GM12872 (cell line): ENCODE data around the gene ITCH.

Source experiments
- TF ChIP-seq, protein P1 (sequence below): IDR thresholded peaks from 3 replicates; pipeline ENCODE4 v1.5.1; 2011; ENCODE audit warnings: low read depth, mild to moderate bottlenecking, low read length, moderate library complexity; ENCODE audit not compliant: insufficient read depth

The ITCH gene

DNA sequence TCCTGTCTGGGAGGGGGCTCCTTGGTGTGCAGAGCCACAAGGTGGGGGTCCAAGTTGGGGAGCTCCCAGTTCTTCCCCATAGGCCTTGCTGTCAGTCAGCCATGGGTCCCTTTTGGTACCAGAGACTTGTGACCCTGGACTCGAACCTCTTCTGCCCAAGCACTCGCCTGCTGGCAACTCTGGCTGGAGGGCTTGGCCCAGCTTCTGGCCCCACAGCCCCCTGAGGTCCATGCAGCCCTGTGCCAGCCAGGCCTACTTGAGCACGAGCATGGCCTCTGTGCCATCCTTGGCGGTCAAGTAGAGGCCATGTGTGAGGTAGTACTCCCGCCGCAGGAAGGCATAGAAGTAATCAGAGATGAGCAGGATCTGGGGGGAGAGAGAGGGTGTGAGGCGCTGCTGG is 197.5 kb downstream of the ITCH start:
- TF ChIP-seq, protein P1, sequence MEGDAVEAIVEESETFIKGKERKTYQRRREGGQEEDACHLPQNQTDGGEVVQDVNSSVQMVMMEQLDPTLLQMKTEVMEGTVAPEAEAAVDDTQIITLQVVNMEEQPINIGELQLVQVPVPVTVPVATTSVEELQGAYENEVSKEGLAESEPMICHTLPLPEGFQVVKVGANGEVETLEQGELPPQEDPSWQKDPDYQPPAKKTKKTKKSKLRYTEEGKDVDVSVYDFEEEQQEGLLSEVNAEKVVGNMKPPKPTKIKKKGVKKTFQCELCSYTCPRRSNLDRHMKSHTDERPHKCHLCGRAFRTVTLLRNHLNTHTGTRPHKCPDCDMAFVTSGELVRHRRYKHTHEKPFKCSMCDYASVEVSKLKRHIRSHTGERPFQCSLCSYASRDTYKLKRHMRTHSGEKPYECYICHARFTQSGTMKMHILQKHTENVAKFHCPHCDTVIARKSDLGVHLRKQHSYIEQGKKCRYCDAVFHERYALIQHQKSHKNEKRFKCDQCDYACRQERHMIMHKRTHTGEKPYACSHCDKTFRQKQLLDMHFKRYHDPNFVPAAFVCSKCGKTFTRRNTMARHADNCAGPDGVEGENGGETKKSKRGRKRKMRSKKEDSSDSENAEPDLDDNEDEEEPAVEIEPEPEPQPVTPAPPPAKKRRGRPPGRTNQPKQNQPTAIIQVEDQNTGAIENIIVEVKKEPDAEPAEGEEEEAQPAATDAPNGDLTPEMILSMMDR = no peak
